OCI-LY7 (cell line): ENCODE data around the gene RNF183. TPM values are rescaled to one million over a fixed set of nuclear protein-coding genes. Genes with fewer than 3 reads are reported as not detected.

Source experiments
- BruUV-seq: library from RNA; stranded (reverse); fragments of 400-500 nt; replicated peaks from 2 replicates; lab custom pipeline; 2021; lab: Mats Ljungman, UMichigan
- CTCF ChIA-PET: fragments of 300-600 bp; sonication (Branson Sonifier 250); formaldehyde crosslinking; loops from one replicate; lab custom pipeline; 2022; ENCODE audit warnings: antibody characterized with exemption; ENCODE audit not compliant: unreplicated experiment; lab: Charles Lee
- POLR2A ChIA-PET: fragments of 300-600 bp; sonication (Branson Sonifier 250); formaldehyde crosslinking; loops from one replicate; lab custom pipeline; 2022; ENCODE audit warnings: antibody characterized with exemption; lab: Charles Lee
- DNase-seq: peaks from one replicate; pipeline ENCODE4 v3.0.0-alpha.2; 2015; ENCODE audit warnings: low spot score
- H2AFZ ChIP-seq: fragments of 200-600 bp; sonication (generic), shearing (Covaris generic); 2 replicates; pipeline ENCODE4 v1.6.1; 2014; ENCODE audit warnings: mild to moderate bottlenecking, antibody characterized with exemption, low read length, moderate library complexity
- H3K27ac ChIP-seq: fragments of 200-600 bp; sonication (generic); 2 replicates; pipeline ENCODE4 v1.5.1; 2014; ENCODE audit warnings: mixed run types, low read depth, mild to moderate bottlenecking, moderate library complexity, low read length, inconsistent platforms; ENCODE audit not compliant: poor library complexity, severe bottlenecking
- H3K36me3 ChIP-seq: fragments of 200-600 bp; sonication (generic); 2 replicates; pipeline ENCODE4 v1.6.1; 2014; ENCODE audit warnings: mild to moderate bottlenecking, antibody characterized with exemption, low read length, moderate library complexity, mixed read lengths; ENCODE audit not compliant: insufficient read depth
- H3K4me1 ChIP-seq: fragments of 200-600 bp; sonication (generic); 2 replicates; pipeline ENCODE4 v1.5.1; 2014; ENCODE audit warnings: mild to moderate bottlenecking, low read length; ENCODE audit not compliant: insufficient read depth, poor library complexity, severe bottlenecking
- H3K4me2 ChIP-seq: fragments of 200-600 bp; sonication (generic); 2 replicates; pipeline ENCODE4 v1.6.1; 2014; ENCODE audit warnings: mild to moderate bottlenecking, low read length
- H3K4me3 ChIP-seq: fragments of 200-600 bp; sonication (generic); 2 replicates; pipeline ENCODE4 v1.5.1; 2014; ENCODE audit warnings: mild to moderate bottlenecking, low read depth, low read length; ENCODE audit not compliant: poor library complexity, severe bottlenecking
- H3K79me2 ChIP-seq: fragments of 200-600 bp; sonication (generic); 2 replicates; pipeline ENCODE4 v1.6.1; 2016; ENCODE audit warnings: low read depth, mild to moderate bottlenecking, low read length, moderate library complexity, mixed read lengths; ENCODE audit not compliant: insufficient read depth
- H3K9me2 ChIP-seq: fragments of 200-600 bp; sonication (generic); 2 replicates; pipeline ENCODE4 v1.6.1; 2016; ENCODE audit warnings: mild to moderate bottlenecking, low read length, mixed read lengths; ENCODE audit not compliant: insufficient read depth
- H3K9me3 ChIP-seq: fragments of 200-600 bp; sonication (generic); 2 replicates; pipeline ENCODE4 v1.6.1; 2014; ENCODE audit warnings: mild to moderate bottlenecking, mixed run types, low read length, mixed read lengths
- H4K20me1 ChIP-seq: fragments of 200-600 bp; sonication (generic); 2 replicates; pipeline ENCODE4 v1.6.1; 2014; ENCODE audit warnings: mild to moderate bottlenecking, antibody characterized with exemption, low read length, moderate library complexity, mixed read lengths; ENCODE audit not compliant: insufficient read depth
- EZH2phosphoT487 ChIP-seq: fragments of 200-600 bp; sonication (generic); IDR thresholded peaks from 2 replicates; pipeline ENCODE4 v1.6.1; 2018; ENCODE audit warnings: low read depth, borderline replicate concordance, mild to moderate bottlenecking, mixed run types, antibody characterized with exemption, low read length, moderate library complexity, mixed read lengths
- intact Hi-C: fragments of 100-400 bp; cut with micrococcal nuclease; formaldehyde crosslinking; loops from one replicate; pipeline ENCODE4 v1.10.0; 2022; ENCODE audit not compliant: unreplicated experiment
- total RNA-seq, 2 experiments: library from RNA; depleted of rRNA in 1 of 2; stranded (reverse); fragments of >200 nt in 1 of 2; shearing (Covaris generic) in 1 of 2; gene quantifications; 2 replicates each; pipeline ENCODE4 v1.2.3, GENCODE V29; 2014 to 2022

RNF183 gene
- total RNA-seq, 2 experiments from 2014 or later = not detected

GRCh38 chr9:113247640-113248039 lies 55.5 kb downstream of the RNF183 start:
- Histone ChIP-seq H3K27ac (no peak overlapping the region), H3K9me3 (no peaks in the 10 kb centered on the region), H3K4me3 (no peak overlapping the region), H3K4me2 (no peak overlapping the region), H3K79me2 (no peaks in the 10 kb centered on the region), H4K20me1 (no peaks in the 10 kb centered on the region), H3K36me3 (no peaks in the 10 kb centered on the region), H3K4me1 (peaks cover 19% of the 10 kb centered on the region), H2AFZ (no peak overlapping the region), H3K9me2 (no peaks in the 10 kb centered on the region)
- ChIA-PET CTCF (no interaction called here), POLR2A (interaction anchor here (0.5 to 1.3 kb wide), 5 partner anchors 8 to 26 kb away, joined by 3 to 5 read pairs (median 4); no protein-coding TSS in a partner anchor)
- no peak for TF ChIP-seq EZH2phosphoT487
- DNase-seq = no peak
- intact Hi-C loops = no loop called here
- no TSS peak for BruUV-seq

Other genes with a start within 250 kb of the RNF183 start
- gene ZFP37, start 246.7 kb downstream of the RNF183 start, total RNA-seq (2014; rRNA removed; shearing (Covaris generic)) = 2.3 and 3.5 TPM in 2 replicates
- gene ZFP37, start 246.7 kb downstream of the RNF183 start, total RNA-seq (2022) = 1.3 and 1.6 TPM in 2 replicates
- 0.70 and 2.7 TPM in 2 replicates for gene SLC31A2, start 152.4 kb downstream of the RNF183 start, total RNA-seq (2014; rRNA removed; shearing (Covaris generic))
- gene SLC31A2, start 152.4 kb downstream of the RNF183 start, total RNA-seq (2022) = 1.3 and 2.2 TPM in 2 replicates
- 25.5 and 39.9 TPM in 2 replicates for gene FKBP15, start 82.1 kb downstream of the RNF183 start, total RNA-seq (2014; rRNA removed; shearing (Covaris generic))
- gene FKBP15, start 82.1 kb downstream of the RNF183 start, total RNA-seq (2022) = 47.3 and 58.0 TPM in 2 replicates
- 3.9 and 4.7 TPM in 2 replicates for gene SLC31A1, start 81.8 kb downstream of the RNF183 start, total RNA-seq (2014; rRNA removed; shearing (Covaris generic))
- 12.4 and 16.7 TPM in 2 replicates for gene SLC31A1, start 81.8 kb downstream of the RNF183 start, total RNA-seq (2022)
- 29.9 and 42.5 TPM in 2 replicates for gene CDC26, start 27.8 kb downstream of the RNF183 start, total RNA-seq (2014; rRNA removed; shearing (Covaris generic))
- 39.7 and 39.9 TPM in 2 replicates for gene CDC26, start 27.8 kb downstream of the RNF183 start, total RNA-seq (2022)
- gene PRPF4, start 27.7 kb downstream of the RNF183 start, total RNA-seq (2014; rRNA removed; shearing (Covaris generic)) = 27.4 and 27.8 TPM in 2 replicates
- gene PRPF4, start 27.7 kb downstream of the RNF183 start, total RNA-seq (2022) = 35.8 and 39.9 TPM in 2 replicates
- 0.19 and 0.54 TPM in 2 replicates for gene WDR31, start 36.9 kb upstream of the RNF183 start, total RNA-seq (2014; rRNA removed; shearing (Covaris generic))
- 1.2 and 1.4 TPM in 2 replicates for gene WDR31, start 36.9 kb upstream of the RNF183 start, total RNA-seq (2022)
- gene BSPRY, start 46.2 kb upstream of the RNF183 start, total RNA-seq (2014; rRNA removed; shearing (Covaris generic)) = 0.54 and 1.3 TPM in 2 replicates
- 0.82 and 0.98 TPM in 2 replicates for gene BSPRY, start 46.2 kb upstream of the RNF183 start, total RNA-seq (2022)
- 11.9 and 18.1 TPM in 2 replicates for gene HDHD3, start 73.6 kb upstream of the RNF183 start, total RNA-seq (2014; rRNA removed; shearing (Covaris generic))
- gene HDHD3, start 73.6 kb upstream of the RNF183 start, total RNA-seq (2022) = 16.0 and 16.7 TPM in 2 replicates
- gene ALAD, start 97.9 kb upstream of the RNF183 start, total RNA-seq (2014; rRNA removed; shearing (Covaris generic)) = 14.3 and 19.8 TPM in 2 replicates
- gene ALAD, start 97.9 kb upstream of the RNF183 start, total RNA-seq (2022) = 26.3 and 26.6 TPM in 2 replicates
- gene POLE3, start 107.3 kb upstream of the RNF183 start, total RNA-seq (2014; rRNA removed; shearing (Covaris generic)) = 108 and 132 TPM in 2 replicates
- 118 and 130 TPM in 2 replicates for gene POLE3, start 107.3 kb upstream of the RNF183 start, total RNA-seq (2022)
- 1.8 and 3.0 TPM in 2 replicates for gene C9orf43, start 107.4 kb upstream of the RNF183 start, total RNA-seq (2014; rRNA removed; shearing (Covaris generic))
- 1.8 and 2.9 TPM in 2 replicates for gene C9orf43, start 107.4 kb upstream of the RNF183 start, total RNA-seq (2022)
- gene RGS3, start 160.4 kb upstream of the RNF183 start, total RNA-seq (2014; rRNA removed; shearing (Covaris generic)) = 11.7 and 22.8 TPM in 2 replicates
- gene RGS3, start 160.4 kb upstream of the RNF183 start, total RNA-seq (2022) = 22.5 and 32.9 TPM in 2 replicates